K562 (cell line): ENCODE measurements around the gene SLC46A3. TPM values are rescaled to one million over a fixed set of nuclear protein-coding genes. Genes with fewer than 3 reads are reported as not detected.
A peak's percentile ranks its signal among the peaks of the same experiment; 100 is the strongest.

Source experiments
- KLF16 ChIP-seq: IDR thresholded peaks from 2 replicates; pipeline ENCODE4 v1.6.1; 2016; ENCODE audit warnings: antibody characterized with exemption
- MAFK ChIP-seq: IDR thresholded peaks from 2 replicates; pipeline ENCODE4 v1.6.1; 2011; ENCODE audit warnings: low read length, improper control_type of control experiment
- ZBTB17 ChIP-seq: fragments of 450-650 bp; formaldehyde crosslinking; IDR thresholded peaks from 2 replicates; pipeline ENCODE4 v1.4.0; 2020; ENCODE audit warnings: mild to moderate bottlenecking
- polyA plus RNA-seq, 8 experiments: library from polyadenylated mRNA; depleted of rRNA in 4 of 8; stranded (reverse) in 5 of 8; unstranded in 3 of 8; fragments of >200 nt; fragmentation: Nextera tagmentation in 2 of 8; fragmentation: Illumina TruSeq in 1 of 8; extraction: Ambion mirVana in 2 of 8; extraction: Trizol in 1 of 8; gene quantifications; 2 replicates each; pipeline versions ENCODE4 v1.2.1 to v1.2.3, GENCODE V29; 2011 to 2014; ENCODE audit warnings: inconsistent platforms in 1 of 8, missing spikeins in 1 of 8
- total RNA-seq, 7 experiments: library from RNA; depleted of rRNA in 6 of 7; stranded (reverse); fragments of >200 nt in 6 of 7; fragmentation: Illumina TruSeq in 2 of 7; extraction: Trizol in 2 of 7; gene quantifications; 2 replicates each; pipeline versions ENCODE4 v1.2.1 to v1.2.3, GENCODE V29; 2011 to 2021; ENCODE audit warnings: low replicate concordance in 1 of 7
- TF ChIP-seq, protein P1 (sequence below): sonication (generic); formaldehyde crosslinking; IDR thresholded peaks from 2 replicates; pipeline ENCODE4 v1.8.1; 2023; ENCODE audit warnings: missing genetic modification reagents, mild to moderate bottlenecking, borderline replicate concordance
- TF ChIP-seq, protein P2 (sequence below): sonication (generic); formaldehyde crosslinking; IDR thresholded peaks from 2 replicates; pipeline ENCODE4 v1.8.1; 2022; ENCODE audit warnings: missing genetic modification reagents

The SLC46A3 gene
- total and polyA plus RNA-seq, 9 of the 15 experiments (the other 6 are each of a cell fraction or from before 2014, with no cell fraction given): 0.14 to 1.2 (median 0.51) TPM

- TF ChIP-seq, protein P1, sequence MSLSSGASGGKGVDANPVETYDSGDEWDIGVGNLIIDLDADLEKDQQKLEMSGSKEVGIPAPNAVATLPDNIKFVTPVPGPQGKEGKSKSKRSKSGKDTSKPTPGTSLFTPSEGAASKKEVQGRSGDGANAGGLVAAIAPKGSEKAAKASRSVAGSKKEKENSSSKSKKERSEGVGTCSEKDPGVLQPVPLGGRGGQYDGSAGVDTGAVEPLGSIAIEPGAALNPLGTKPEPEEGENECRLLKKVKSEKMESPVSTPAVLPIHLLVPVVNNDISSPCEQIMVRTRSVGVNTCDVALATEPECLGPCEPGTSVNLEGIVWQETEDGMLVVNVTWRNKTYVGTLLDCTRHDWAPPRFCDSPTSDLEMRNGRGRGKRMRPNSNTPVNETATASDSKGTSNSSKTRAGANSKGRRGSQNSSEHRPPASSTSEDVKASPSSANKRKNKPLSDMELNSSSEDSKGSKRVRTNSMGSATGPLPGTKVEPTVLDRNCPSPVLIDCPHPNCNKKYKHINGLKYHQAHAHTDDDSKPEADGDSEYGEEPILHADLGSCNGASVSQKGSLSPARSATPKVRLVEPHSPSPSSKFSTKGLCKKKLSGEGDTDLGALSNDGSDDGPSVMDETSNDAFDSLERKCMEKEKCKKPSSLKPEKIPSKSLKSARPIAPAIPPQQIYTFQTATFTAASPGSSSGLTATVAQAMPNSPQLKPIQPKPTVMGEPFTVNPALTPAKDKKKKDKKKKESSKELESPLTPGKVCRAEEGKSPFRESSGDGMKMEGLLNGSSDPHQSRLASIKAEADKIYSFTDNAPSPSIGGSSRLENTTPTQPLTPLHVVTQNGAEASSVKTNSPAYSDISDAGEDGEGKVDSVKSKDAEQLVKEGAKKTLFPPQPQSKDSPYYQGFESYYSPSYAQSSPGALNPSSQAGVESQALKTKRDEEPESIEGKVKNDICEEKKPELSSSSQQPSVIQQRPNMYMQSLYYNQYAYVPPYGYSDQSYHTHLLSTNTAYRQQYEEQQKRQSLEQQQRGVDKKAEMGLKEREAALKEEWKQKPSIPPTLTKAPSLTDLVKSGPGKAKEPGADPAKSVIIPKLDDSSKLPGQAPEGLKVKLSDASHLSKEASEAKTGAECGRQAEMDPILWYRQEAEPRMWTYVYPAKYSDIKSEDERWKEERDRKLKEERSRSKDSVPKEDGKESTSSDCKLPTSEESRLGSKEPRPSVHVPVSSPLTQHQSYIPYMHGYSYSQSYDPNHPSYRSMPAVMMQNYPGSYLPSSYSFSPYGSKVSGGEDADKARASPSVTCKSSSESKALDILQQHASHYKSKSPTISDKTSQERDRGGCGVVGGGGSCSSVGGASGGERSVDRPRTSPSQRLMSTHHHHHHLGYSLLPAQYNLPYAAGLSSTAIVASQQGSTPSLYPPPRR: no peak
- TF ChIP-seq ZBTB17 (CRISPR knock-in tag) (no peak), KLF16 (no peak), MAFK (peak; percentile 10; the same call in 1 of the 2 replicates)
- TF ChIP-seq, protein P2, sequence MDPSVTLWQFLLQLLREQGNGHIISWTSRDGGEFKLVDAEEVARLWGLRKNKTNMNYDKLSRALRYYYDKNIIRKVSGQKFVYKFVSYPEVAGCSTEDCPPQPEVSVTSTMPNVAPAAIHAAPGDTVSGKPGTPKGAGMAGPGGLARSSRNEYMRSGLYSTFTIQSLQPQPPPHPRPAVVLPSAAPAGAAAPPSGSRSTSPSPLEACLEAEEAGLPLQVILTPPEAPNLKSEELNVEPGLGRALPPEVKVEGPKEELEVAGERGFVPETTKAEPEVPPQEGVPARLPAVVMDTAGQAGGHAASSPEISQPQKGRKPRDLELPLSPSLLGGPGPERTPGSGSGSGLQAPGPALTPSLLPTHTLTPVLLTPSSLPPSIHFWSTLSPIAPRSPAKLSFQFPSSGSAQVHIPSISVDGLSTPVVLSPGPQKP (CRISPR knock-in tag): no peak
Observed at GRCh38 chr13:28725046-28725610, 6.4 kb upstream of the SLC46A3 start (continued).
